GM04503 (cell line): ENCODE results near the gene HSD3B1.
"Not testable (repeated sequence)": the region's sequence is repeated elsewhere in the genome, so short reads cannot be mapped to it uniquely, and the experiment has no call there.

Experiments
- DNase-seq: peaks from one replicate; pipeline ENCODE4 v3.0.0-alpha.2; 2012; ENCODE audit warnings: low read depth

Gene HSD3B1

DNA sequence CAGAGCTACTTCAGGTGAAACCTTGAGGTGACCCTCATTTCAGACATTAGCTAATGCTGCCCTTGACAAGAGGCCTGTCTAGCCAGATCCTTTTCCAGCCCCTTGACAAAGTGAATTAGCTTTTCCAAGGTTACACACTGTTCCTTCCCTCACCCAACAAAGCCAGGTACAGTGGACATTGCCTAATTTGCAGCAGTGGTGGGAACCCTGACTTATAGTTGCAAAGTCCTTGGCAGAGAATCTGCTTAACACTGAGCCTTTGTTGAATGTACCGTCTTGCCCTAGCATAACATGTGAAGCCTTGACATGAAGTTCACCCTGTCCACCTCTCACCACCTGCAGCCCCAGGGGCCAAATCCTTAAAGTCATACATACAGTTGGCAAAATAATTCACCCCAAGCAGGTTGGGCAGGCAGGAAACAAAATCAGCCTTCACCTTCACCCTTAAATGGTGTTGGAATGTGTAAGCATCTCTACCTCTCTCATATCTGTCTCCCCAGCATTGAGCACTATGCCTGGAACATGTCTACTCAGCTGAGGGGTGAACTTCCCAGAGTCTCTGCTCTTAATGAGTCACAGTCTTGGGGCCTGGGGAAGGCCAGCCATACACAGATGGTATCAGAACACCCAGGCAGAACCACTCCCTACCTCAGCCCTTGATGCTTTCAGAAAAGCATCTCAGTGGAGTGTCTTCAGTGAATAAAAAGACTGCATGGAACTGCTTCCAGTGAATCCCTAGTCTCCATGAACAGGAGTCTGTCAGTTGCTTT, 46.5 kb downstream of the HSD3B1 start:
- not testable (repeated sequence) for DNase-seq

DNA sequence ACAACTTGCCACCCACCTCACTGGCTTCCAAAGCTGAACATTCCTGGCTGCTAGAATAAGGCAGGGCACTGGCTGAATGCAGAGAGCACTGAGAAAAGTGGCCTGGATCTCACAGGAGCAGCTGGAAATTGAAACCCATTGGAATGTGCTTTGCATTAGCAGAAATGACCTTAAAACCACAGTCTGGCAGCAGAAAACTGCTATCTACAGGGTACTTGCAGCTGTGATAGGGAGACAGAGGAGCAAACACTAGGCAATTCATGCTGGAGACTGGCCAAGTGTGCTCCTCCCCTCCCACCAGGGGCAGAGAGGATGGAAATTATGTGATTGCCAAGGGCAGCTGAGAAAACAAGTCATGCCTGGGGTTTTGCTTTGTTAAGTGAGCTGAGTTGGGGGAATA, 47.2 kb downstream of the HSD3B1 start:
- DNase-seq = peak; percentile 14

DNA sequence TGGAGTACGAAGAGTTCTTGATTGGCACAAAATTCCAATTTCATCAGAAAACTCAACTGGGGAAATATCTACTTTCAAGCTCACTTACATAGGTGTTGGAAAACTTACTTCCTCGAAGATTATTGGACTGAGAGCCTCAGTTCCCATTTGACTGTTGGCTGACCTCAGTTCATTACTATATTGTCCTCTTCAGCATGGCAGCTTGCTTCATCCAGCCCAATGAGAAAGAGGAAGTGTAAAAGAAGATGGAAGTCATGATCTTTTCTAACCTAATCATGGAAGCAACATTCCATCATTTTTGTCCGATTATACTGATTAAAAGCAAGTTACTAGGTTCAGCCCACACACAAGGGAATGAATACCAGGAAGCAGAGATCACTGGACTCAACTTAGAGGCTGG, 49.4 kb downstream of the HSD3B1 start:
- DNase-seq = no peak

DNA sequence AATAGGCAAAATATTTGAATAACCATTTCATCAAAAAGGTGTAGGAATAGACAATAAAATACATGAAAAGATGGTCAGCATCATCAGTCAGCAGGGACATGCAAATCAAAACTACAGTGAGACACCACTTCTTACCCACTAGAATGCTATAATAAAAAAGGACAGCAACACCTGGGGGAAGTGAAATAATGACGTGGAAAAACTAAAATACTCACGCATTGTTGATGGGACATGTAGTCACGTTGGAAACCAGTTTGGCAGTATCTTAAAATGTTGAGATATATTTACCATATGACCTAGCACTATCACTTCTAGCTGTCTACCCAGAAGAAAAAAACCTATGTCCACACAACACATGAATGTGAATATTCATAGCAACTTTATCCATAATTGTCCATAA, 53.4 kb downstream of the HSD3B1 start:
- DNase-seq = not testable (repeated sequence)

DNA sequence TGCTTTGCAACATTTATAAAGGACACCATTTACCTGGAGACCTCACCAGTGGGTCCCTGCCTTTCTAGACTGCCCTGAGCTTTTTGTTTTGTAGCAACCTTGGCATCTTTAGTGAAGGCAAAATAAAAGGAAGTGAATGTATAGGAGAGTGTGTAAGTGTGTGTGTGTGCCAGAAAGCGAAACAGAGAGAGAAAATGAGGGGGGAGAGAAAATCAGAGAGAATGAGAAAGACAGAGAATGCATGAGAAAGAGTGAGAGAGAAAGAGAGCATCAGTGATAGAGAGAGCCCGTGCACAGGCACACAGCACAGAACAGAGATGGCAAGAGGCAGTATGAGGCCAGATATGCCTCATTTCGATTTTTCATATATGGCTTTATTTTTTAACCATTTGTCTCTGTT, 57.5 kb downstream of the HSD3B1 start:
- DNase-seq = no peak
